Effector memory CD4-positive, alpha-beta T cell (primary cell): ENCODE results near the gene MRO.

Source experiments
- DNase-seq, 3 donors: peaks; one replicate each; pipeline ENCODE4 v3.0.0-alpha.2; 2020
- H3K27ac ChIP-seq: 2 replicates; pipeline ENCODE4 v1.7.0; 2013; ENCODE audit warnings: mild to moderate bottlenecking, low read length, moderate library complexity; ENCODE audit not compliant: insufficient read depth, poor library complexity, severe bottlenecking
- H3K27me3 ChIP-seq: replicated peaks from 2 replicates; pipeline ENCODE4 v1.7.0; 2013; ENCODE audit warnings: mild to moderate bottlenecking, low read length; ENCODE audit not compliant: insufficient read depth, control insufficient read depth, poor library complexity, severe bottlenecking
- H3K36me3 ChIP-seq: 2 replicates; pipeline ENCODE4 v1.7.0; 2013; ENCODE audit warnings: mild to moderate bottlenecking, low read length, moderate library complexity; ENCODE audit not compliant: control insufficient read depth, insufficient read depth
- H3K4me1 ChIP-seq: 2 replicates; pipeline ENCODE4 v1.7.0; 2013; ENCODE audit warnings: low read length, mild to moderate bottlenecking; ENCODE audit not compliant: control insufficient read depth, insufficient read depth, poor library complexity, severe bottlenecking
- H3K4me3 ChIP-seq: 2 replicates; pipeline ENCODE4 v1.7.0; 2013; ENCODE audit warnings: low read length, low read depth, mild to moderate bottlenecking; ENCODE audit not compliant: insufficient read depth, poor library complexity, severe bottlenecking
- H3K9me3 ChIP-seq: 2 replicates; pipeline ENCODE4 v1.7.0; 2013; ENCODE audit warnings: mild to moderate bottlenecking, low read length, moderate library complexity; ENCODE audit not compliant: control insufficient read depth

MRO gene

GRCh38 chr18:50797142-50797541, 22.7 kb downstream of the MRO start:
- DNase-seq = no peak
- no peaks in the 10 kb centered on the region for H3K9me3 ChIP-seq

GRCh38 chr18:50796495-50796894, 23.3 kb downstream of the MRO start:
- Histone ChIP-seq H3K36me3 (no peaks in the 10 kb centered on the region), H3K27ac (no peak overlapping the region), H3K9me3 (no peaks in the 10 kb centered on the region), H3K27me3 (no peaks in the 10 kb centered on the region), H3K4me3 (no peak overlapping the region), H3K4me1 (no peaks in the 10 kb centered on the region)
- DNase-seq = no peak

More at GRCh38 chr18:50797142-50797541, 22.7 kb downstream of the MRO start:
- no peaks in the 10 kb centered on the region for H3K36me3 ChIP-seq
- no peak overlapping the region for H3K4me3 ChIP-seq
- no peaks in the 10 kb centered on the region for H3K4me1 ChIP-seq
- H3K27ac ChIP-seq = no peak overlapping the region
- no peaks in the 10 kb centered on the region for H3K27me3 ChIP-seq

GRCh38 chr18:50793641-50794565, 25.9 kb downstream of the MRO start:
- DNase-seq = no peak
- Histone ChIP-seq H3K27ac (no peak overlapping the region), H3K36me3 (no peaks in the 10 kb centered on the region), H3K4me3 (no peak overlapping the region), H3K27me3 (no peaks in the 10 kb centered on the region), H3K9me3 (no peaks in the 10 kb centered on the region), H3K4me1 (no peaks in the 10 kb centered on the region)

- Histone ChIP-seq H3K27me3 (no peaks in the 10 kb centered on the region), H3K36me3 (no peaks in the 10 kb centered on the region), H3K27ac (no peak overlapping the region), H3K9me3 (no peaks in the 10 kb centered on the region), H3K4me1 (no peaks in the 10 kb centered on the region), H3K4me3 (no peak overlapping the region)
- DNase-seq = no peak
These were observed 26.9 kb downstream of the MRO start for GRCh38 chr18:50792885-50793284.

GRCh38 chr18:50791599-50792438, 28.0 kb downstream of the MRO start:
- H3K4me3 ChIP-seq = no peak overlapping the region
- no peaks in the 10 kb centered on the region for H3K4me1 ChIP-seq
- no peak for DNase-seq
- H3K9me3 ChIP-seq = no peaks in the 10 kb centered on the region
- H3K36me3 ChIP-seq = no peaks in the 10 kb centered on the region
- no peaks in the 10 kb centered on the region for H3K27me3 ChIP-seq
- no peak overlapping the region for H3K27ac ChIP-seq

GRCh38 chr18:50790948-50791347, 28.9 kb downstream of the MRO start:
- Histone ChIP-seq H3K36me3 (no peaks in the 10 kb centered on the region), H3K27me3 (no peaks in the 10 kb centered on the region), H3K4me1 (no peaks in the 10 kb centered on the region), H3K4me3 (no peak overlapping the region), H3K27ac (no peak overlapping the region), H3K9me3 (no peaks in the 10 kb centered on the region)
- no peak for DNase-seq

GRCh38 chr18:50790241-50790640, 29.6 kb downstream of the MRO start:
- no peak for DNase-seq
- Histone ChIP-seq H3K4me3 (no peak overlapping the region), H3K36me3 (no peaks in the 10 kb centered on the region), H3K27me3 (no peaks in the 10 kb centered on the region), H3K27ac (no peak overlapping the region), H3K9me3 (no peaks in the 10 kb centered on the region), H3K4me1 (no peaks in the 10 kb centered on the region)

GRCh38 chr18:50788284-50788683, 31.5 kb downstream of the MRO start:
- no peak overlapping the region for H3K4me3 ChIP-seq
- H3K9me3 ChIP-seq = no peaks in the 10 kb centered on the region
- H3K4me1 ChIP-seq = no peaks in the 10 kb centered on the region
- H3K27ac ChIP-seq = no peak overlapping the region
- no peaks in the 10 kb centered on the region for H3K36me3 ChIP-seq
- no peaks in the 10 kb centered on the region for H3K27me3 ChIP-seq
- no peak for DNase-seq

GRCh38 chr18:50786864-50787263, 33.0 kb downstream of the MRO start:
- no peak for DNase-seq
- Histone ChIP-seq H3K4me1 (no peaks in the 10 kb centered on the region), H3K9me3 (no peaks in the 10 kb centered on the region), H3K27me3 (no peaks in the 10 kb centered on the region), H3K27ac (no peak overlapping the region), H3K4me3 (no peak overlapping the region), H3K36me3 (no peaks in the 10 kb centered on the region)

- H3K4me1 ChIP-seq = no peaks in the 10 kb centered on the region
- no peaks in the 10 kb centered on the region for H3K9me3 ChIP-seq
- H3K27ac ChIP-seq = no peak overlapping the region
- no peak for DNase-seq
- H3K27me3 ChIP-seq = no peaks in the 10 kb centered on the region
- H3K36me3 ChIP-seq = no peaks in the 10 kb centered on the region
- no peak overlapping the region for H3K4me3 ChIP-seq
These were observed 36.3 kb downstream of the MRO start for GRCh38 chr18:50783553-50783952.
